ENCODE measurements around the gene PRMT2. TPM values are rescaled to one million over a fixed set of nuclear protein-coding genes. Genes with fewer than 3 reads are reported as not detected.
"Not testable (repeated sequence)": the region's sequence is repeated elsewhere in the genome, so short reads cannot be mapped to it uniquely, and the experiment has no call there.

PRMT2 gene
- polyA plus RNA-seq, 6 donors from 2014 or later, result 101 to 156 (median 115) TPM

DNA sequence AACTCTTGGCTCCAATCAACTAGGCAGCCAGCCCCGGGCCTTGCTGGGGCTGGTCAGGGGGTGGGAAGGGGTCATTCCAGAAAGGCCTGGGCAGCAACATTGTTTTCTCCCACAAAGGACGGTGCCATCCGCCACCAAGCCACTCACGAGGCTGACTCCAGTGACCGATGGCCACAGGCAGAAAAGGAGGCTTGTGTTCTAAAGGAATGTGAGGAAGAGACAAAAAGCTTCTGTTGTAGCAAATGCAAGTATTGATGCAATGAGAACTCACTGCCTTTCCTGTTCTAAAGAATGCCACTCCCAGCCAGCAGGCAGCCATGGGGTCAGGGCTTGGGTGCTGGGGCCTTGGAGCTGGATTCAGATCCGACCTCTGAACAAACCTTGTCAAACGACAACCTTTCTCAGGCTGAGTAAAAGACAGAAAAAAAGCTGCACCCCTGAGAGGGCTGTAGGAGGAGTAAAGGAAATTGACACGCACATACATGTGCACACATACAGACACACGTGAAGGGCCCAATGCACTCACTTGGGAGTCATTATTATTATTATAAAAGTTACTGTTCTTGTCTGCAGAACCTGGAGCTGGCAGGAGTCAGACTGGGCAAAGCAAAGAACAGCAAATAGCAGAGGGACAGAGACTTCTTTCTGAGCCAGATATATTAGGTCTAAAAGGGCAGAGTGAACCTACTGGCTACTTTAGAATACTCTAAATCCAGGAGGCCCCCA lies 13.9 kb upstream of the PRMT2 start:
- Mint-ChIP-seq H3K27me3 (peaks cover 0 to 8% (median 0%) of the 10 kb centered on the region in 3 donors), H3K9me3 (peaks cover 6 to 16% (median 10%) of the 10 kb centered on the region in 7 donors), H3K36me3 (no peaks in the 10 kb centered on the region), H3K4me1 (peaks cover 4 to 20% (median 6%) of the 10 kb centered on the region in 3 donors), H3K4me3 (peak overlapping the region in 4 of 8 donors; percentile 12 to 81 (median 24)), H3K27ac (peak overlapping the region in 5 of 6 donors; percentile 22 to 86 (median 58))
- ATAC-seq (ENCODE audit: low read depth in 2 of 2) (no peak), DNase-seq (no peak)

DNA sequence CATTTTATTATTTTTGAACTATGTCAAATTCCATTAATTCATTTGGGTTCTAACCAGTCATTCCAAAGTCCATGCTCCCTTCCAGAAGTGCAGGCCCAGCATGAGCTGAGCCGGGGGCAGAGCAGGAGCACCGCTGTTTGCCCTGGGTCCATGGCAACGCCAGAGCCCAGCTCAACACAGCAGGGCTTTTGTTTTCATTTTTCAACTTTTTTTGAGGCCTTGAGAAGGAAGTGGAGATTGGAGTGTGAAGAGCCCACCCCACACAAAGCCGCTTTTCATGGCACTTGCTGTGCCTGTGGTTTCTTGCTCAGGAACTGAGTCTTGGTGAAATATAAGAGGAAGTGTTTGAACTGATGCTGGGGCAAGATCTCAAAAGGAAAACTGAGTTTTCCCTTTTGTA lies 13.2 kb upstream of the PRMT2 start:
- peaks cover 0 to 11% (median 5%) of the 10 kb centered on the region in 3 donors for H3K27me3 Mint-ChIP-seq
- H3K4me1 Mint-ChIP-seq, result peaks cover 4 to 20% (median 6%) of the 10 kb centered on the region in 3 donors
- peak; percentile 45 for DNase-seq
- H3K27ac Mint-ChIP-seq, result peak overlapping the region in 4 of 6 donors; percentile 58 to 88 (median 76)
- peaks cover 7 to 20% (median 12%) of the 10 kb centered on the region in 7 donors for H3K9me3 Mint-ChIP-seq
- H3K4me3 Mint-ChIP-seq, result peak overlapping the region in 5 of 8 donors; percentile 20 to 81 (median 44)
- no peaks in the 10 kb centered on the region for H3K36me3 Mint-ChIP-seq
- ATAC-seq (ENCODE audit: low read depth in 2 of 2), result peak; percentile 90 to 94

DNA sequence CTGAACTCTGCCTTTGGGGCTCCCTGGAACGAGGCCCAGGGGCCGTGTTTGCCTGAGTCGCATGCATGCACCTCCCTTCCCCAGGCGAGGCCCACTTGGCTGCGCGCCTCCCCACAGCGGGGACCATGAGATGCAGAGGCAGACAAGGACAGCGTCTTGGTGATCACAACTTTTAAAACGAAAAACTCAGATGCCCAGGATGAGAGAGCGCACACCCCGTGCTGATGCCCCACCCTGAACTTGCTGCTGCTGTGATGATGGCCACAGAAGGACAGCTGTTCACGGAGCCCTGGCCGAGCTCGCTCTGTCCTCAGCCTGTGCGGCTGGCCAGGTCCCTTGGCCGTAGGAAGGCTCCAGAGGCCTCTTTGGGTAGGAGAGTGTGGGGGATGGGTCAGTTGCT lies 11.4 kb upstream of the PRMT2 start:
- Mint-ChIP-seq H3K36me3 (no peaks in the 10 kb centered on the region), H3K27me3 (peaks cover 4 to 20% (median 17%) of the 10 kb centered on the region in 3 donors), H3K9me3 (peaks cover 7 to 22% (median 12%) of the 10 kb centered on the region in 7 donors), H3K4me3 (peak overlapping the region in 1 of 8 donors; percentile 63), H3K4me1 (peaks cover 4 to 20% (median 6%) of the 10 kb centered on the region in 3 donors), H3K27ac (no peak overlapping the region)
- DNase-seq (no peak), ATAC-seq (ENCODE audit: low read depth in 2 of 2) (no peak)

DNA sequence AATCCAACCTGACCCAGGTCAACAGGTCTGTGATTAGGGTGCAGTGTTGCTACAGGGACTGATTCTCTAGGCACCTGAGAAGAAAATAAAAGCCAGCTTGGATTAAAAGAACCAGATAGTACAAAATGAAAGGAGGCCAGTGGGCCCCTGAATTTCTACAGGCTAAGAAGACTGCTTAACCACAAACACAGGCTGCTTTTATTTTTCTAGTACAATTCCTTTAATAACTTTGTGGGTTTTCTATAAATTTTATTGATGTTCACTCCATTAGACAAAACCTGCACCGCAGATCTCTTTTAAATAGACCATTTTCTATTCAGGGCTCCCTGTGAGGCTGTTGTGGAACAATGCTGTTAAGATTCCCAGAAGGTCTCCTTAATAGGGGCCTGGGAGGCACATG lies 9.7 kb upstream of the PRMT2 start:
- peaks cover 4 to 20% (median 6%) of the 10 kb centered on the region in 3 donors for H3K4me1 Mint-ChIP-seq
- H3K27ac Mint-ChIP-seq, result peak overlapping the region in 1 of 6 donors; percentile 27
- H3K4me3 Mint-ChIP-seq, result no peak overlapping the region

DNA sequence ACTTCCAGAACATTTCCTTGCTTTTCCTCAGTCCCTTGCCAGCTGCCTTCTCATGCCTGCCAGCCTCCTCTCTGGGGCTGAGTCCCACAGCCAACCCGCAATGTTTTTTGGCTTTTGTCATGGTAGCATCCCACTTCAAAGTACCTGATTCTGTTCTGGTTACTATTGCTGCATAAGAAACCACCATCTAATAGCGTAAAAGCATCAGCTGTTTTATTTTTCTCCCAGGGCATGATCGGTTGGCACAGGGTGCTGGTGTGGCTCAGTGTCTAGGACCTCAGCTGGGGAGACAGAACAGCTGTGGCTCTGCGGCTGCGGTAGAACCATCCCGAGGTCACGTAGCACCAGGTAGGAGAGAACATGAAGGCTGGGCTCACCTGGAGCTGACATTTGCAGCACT lies 8.9 kb upstream of the PRMT2 start:
- DNase-seq, result no peak
- Mint-ChIP-seq H3K9me3 (peaks cover 7 to 22% (median 12%) of the 10 kb centered on the region in 7 donors), H3K27me3 (peaks cover 14 to 41% (median 25%) of the 10 kb centered on the region in 3 donors), H3K36me3 (no peaks in the 10 kb centered on the region), H3K4me1 (peaks cover 4 to 16% (median 6%) of the 10 kb centered on the region in 3 donors), H3K4me3 (no peak overlapping the region), H3K27ac (no peak overlapping the region)
- ATAC-seq (ENCODE audit: low read depth in 2 of 2), result no peak

More for the DNA sequence above, 9.7 kb upstream of the PRMT2 start:
- Mint-ChIP-seq H3K9me3 (peaks cover 7 to 22% (median 12%) of the 10 kb centered on the region in 7 donors), H3K36me3 (no peaks in the 10 kb centered on the region), H3K27me3 (peaks cover 10 to 33% (median 17%) of the 10 kb centered on the region in 3 donors)
- ATAC-seq (ENCODE audit: low read depth in 2 of 2), result no peak
- no peak for DNase-seq

DNA sequence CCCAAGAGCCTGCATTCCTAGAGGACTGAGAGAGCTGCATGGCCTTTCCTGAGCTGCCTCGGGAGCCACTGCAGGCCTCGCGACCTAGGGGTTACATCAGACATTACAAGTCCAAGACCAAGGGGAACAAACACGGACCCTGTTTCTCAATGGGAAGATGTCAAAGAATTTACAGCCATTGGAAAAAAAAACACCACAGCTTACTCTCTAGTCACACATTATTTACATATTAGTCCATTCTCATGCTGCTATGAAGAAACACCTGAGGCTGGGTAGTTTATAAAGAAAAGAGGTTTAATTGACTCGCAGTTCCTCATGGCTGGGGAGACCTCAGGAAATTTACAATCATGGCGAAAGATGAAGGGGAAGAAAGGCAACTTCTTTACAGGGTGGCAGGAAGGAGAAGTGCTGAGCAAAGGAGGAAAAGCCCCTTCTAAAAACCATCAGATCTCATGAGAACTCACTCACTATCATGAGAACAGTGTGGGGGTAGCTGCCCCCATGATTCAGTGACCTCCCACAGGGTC lies 8.4 kb upstream of the PRMT2 start:
- peaks cover 14 to 43% (median 28%) of the 10 kb centered on the region in 3 donors for H3K27me3 Mint-ChIP-seq
- peak overlapping the region in 1 of 8 donors; percentile 35 for H3K4me3 Mint-ChIP-seq
- peaks cover 4 to 11% (median 6%) of the 10 kb centered on the region in 3 donors for H3K4me1 Mint-ChIP-seq
- H3K36me3 Mint-ChIP-seq, result no peaks in the 10 kb centered on the region
- peak overlapping the region in 2 of 6 donors; percentile 12 to 30 for H3K27ac Mint-ChIP-seq
- no peak for ATAC-seq (ENCODE audit: low read depth in 2 of 2)
- H3K9me3 Mint-ChIP-seq, result peaks cover 7 to 22% (median 12%) of the 10 kb centered on the region in 7 donors
- no peak for DNase-seq

DNA sequence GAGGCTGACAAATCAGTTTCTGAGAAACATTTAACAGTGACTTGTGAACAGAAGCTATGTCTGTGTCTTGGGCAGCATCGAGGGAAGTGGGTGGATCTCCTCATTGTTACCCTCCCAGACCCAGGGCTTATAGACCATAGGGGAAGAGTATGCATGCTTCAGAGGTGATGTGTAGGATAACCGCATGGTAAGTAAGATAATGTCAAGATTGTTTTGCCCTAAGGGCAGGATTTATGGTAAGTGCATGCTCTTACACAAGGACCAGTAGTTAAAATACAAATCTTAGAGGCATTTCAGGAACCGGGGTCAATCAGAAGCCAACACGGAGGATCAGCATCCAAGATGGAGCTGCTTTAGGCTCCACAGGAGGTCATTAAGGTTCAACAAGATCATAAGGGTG lies 7.7 kb upstream of the PRMT2 start:
- Mint-ChIP-seq H3K27ac (no peak overlapping the region), H3K9me3 (peaks cover 7 to 22% (median 12%) of the 10 kb centered on the region in 7 donors)

DNA sequence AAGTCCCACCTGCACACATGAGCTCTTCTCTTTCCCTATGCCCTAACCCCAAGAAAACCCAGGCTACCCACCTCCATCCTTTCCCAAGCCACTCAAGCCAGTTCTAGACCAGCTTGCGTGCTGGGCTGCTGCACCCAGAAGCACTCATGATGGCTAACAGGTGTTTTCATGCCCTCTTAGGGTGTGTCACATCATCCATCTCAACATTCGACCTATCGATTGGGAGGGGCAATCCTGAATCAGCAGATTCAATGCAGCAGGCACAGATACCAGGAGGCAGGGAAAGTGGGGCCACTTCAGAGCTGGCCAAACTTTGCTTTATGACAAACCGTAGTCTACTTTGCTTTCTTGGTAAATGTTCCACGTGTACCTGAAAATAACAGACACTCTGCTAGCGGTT lies 6.6 kb upstream of the PRMT2 start:
- no peak for DNase-seq
- H3K9me3 Mint-ChIP-seq, result peaks cover 7 to 22% (median 12%) of the 10 kb centered on the region in 7 donors
- peak overlapping the region in 2 of 6 donors; percentile 27 to 72 for H3K27ac Mint-ChIP-seq
- ATAC-seq (ENCODE audit: low read depth in 2 of 2), result no peak
- no peaks in the 10 kb centered on the region for H3K4me1 Mint-ChIP-seq
- H3K36me3 Mint-ChIP-seq, result no peaks in the 10 kb centered on the region
- peaks cover 14 to 43% (median 28%) of the 10 kb centered on the region in 3 donors for H3K27me3 Mint-ChIP-seq
- no peak overlapping the region for H3K4me3 Mint-ChIP-seq

More for the DNA sequence above, 7.7 kb upstream of the PRMT2 start:
- DNase-seq (no peak), ATAC-seq (ENCODE audit: low read depth in 2 of 2) (no peak)
- Mint-ChIP-seq H3K4me1 (peaks cover 0 to 4% (median 2%) of the 10 kb centered on the region in 3 donors), H3K4me3 (no peak overlapping the region), H3K27me3 (peaks cover 14 to 43% (median 28%) of the 10 kb centered on the region in 3 donors), H3K36me3 (no peaks in the 10 kb centered on the region)

DNA sequence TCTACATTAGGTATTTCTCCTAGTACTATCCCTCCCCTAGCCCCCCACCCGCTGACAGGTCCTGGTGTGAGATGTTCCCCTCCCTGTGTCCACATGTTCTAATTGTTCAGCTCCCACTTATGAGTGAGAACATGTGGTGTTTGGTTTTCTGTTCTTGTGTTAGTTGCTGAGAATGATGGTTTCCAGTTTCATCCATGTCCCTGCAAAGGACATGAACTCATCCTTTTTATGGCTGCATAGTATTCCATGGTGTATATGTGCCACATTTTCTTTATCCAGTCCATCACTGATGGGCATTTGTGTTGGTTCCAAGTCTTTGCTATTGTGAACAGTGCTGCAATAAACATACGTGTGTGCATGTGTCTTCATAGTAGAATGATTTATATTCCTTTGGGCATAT lies 4.6 kb upstream of the PRMT2 start:
- DNase-seq; H3K36me3 Mint-ChIP-seq; ATAC-seq (ENCODE audit: low read depth in 2 of 2); H3K4me3 Mint-ChIP-seq: not testable (repeated sequence)
- Mint-ChIP-seq H3K9me3 (peaks cover 4 to 14% (median 8%) of the 10 kb centered on the region in 7 donors), H3K27me3 (peaks cover 14 to 43% (median 28%) of the 10 kb centered on the region in 3 donors), H3K27ac (peak overlapping the region in 1 of 6 donors; percentile 47), H3K4me1 (peaks cover 0 to 10% (median 1%) of the 10 kb centered on the region in 3 donors)

DNA sequence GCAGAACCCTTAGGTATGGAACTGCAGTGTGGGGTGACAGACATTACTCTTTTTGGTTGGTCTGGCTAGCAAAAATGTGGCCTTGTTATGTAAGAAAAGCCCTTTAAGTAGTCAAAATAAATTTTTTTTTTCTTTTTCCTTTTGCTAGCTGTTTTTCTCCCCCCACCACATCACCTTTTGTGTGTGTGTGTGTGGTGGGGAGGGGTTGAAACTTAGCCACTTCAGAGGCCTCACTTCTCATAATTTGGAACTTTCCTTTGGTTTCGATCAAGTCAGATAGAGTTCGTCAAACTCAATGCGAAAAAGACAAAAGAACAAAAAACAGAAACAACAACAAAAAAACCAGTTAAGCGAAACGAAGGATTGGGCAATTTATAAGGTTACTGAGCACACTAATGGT lies 1.9 kb upstream of the PRMT2 start:
- ATAC-seq (ENCODE audit: low read depth in 2 of 2) (no peak), DNase-seq (no peak)
- Mint-ChIP-seq H3K4me3 (peak overlapping the region in 5 of 8 donors; percentile 29 to 98 (median 84)), H3K9me3 (no peaks in the 10 kb centered on the region), H3K4me1 (peaks cover 16 to 33% (median 21%) of the 10 kb centered on the region in 3 donors), H3K27me3 (peaks cover 10 to 28% (median 18%) of the 10 kb centered on the region in 3 donors), H3K36me3 (no peaks in the 10 kb centered on the region), H3K27ac (peak overlapping the region in 1 of 6 donors; percentile 20)

DNA sequence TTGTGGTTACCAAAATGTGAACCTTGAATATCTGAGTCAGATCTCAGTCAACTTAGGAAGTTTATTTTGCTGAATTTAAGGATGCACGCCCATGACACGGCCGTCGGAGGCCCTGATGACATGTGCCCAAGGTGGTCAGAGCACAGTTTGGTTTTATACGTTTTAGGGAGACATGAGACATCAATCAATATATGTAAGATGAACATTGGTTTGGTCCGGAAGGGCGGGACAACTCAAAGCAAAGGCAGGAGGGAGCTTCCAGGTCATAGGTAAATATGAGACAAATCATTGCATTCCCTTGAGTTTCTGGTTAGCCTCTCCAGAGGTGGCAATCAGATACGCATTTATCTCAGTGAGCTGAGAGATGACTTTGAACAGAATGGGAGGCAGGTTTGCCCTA lies 1.0 kb upstream of the PRMT2 start:
- H3K36me3 Mint-ChIP-seq, result no peaks in the 10 kb centered on the region
- H3K27ac Mint-ChIP-seq, result peak overlapping the region; percentile 88 to 98 (median 94)
- no peaks in the 10 kb centered on the region for H3K9me3 Mint-ChIP-seq
- no peak for ATAC-seq (ENCODE audit: low read depth in 2 of 2)
- no peak for DNase-seq
- H3K4me1 Mint-ChIP-seq, result peaks cover 16 to 42% (median 27%) of the 10 kb centered on the region in 3 donors
- H3K4me3 Mint-ChIP-seq, result peak overlapping the region; percentile 84 to 98 (median 92)
- peaks cover 10 to 19% (median 18%) of the 10 kb centered on the region in 3 donors for H3K27me3 Mint-ChIP-seq

DNA sequence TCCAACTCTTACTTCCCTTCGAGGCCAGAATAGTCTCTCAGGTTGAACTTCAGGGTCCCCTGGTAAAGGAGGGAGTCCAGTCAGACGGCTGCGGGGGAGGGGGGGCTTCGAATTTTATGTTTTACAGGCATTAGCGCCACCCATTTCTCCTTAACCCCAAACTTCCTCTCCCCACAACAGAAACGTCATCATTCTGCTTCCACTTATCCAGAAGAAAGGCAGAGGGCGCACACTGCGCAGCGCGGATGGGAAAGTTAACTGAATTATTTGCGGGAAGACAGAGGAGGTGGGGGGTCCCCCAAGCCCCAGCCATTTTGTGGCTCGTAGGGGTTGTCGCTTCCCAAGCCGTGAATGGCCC lies 529 bp upstream of the PRMT2 start:
- H3K4me1 Mint-ChIP-seq, result peaks cover 21 to 47% (median 32%) of the 10 kb centered on the region in 3 donors
- H3K27ac Mint-ChIP-seq, result peak overlapping the region; percentile 88 to 98 (median 94)
- peak overlapping the region; percentile 84 to 98 (median 92) for H3K4me3 Mint-ChIP-seq
- H3K27me3 Mint-ChIP-seq, result peaks cover 10 to 18% (median 18%) of the 10 kb centered on the region in 3 donors
- H3K9me3 Mint-ChIP-seq, result no peaks in the 10 kb centered on the region
- no peak for DNase-seq
- peaks cover 0 to 3% of the 10 kb centered on the region in 2 donors for H3K36me3 Mint-ChIP-seq
- ATAC-seq (ENCODE audit: low read depth in 2 of 2), result peak; percentile 34 to 38

DNA sequence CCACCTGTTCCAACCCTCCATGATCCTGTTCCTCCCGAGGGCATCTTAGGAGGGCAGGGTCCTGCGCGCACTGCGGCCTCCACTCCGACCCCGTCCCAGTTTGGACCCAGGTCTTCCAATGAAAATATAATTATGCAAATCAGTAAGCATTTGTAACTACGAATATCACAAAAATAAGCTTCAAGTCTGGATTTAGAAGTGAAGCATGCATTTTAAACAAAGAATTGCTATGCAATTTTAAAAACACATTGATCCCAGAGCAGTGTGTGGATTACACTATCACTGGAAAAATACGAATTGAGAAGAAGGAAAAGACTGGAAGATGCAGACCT lies 673 bp downstream of the PRMT2 start:
- Mint-ChIP-seq H3K4me1 (peaks cover 21 to 53% (median 40%) of the 10 kb centered on the region in 3 donors), H3K36me3 (peaks cover 4 to 11% of the 10 kb centered on the region in 2 donors), H3K27me3 (peaks cover 0 to 7% (median 6%) of the 10 kb centered on the region in 3 donors), H3K4me3 (peak overlapping the region; percentile 84 to 98 (median 92)), H3K27ac (peak overlapping the region; percentile 67 to 98 (median 94)), H3K9me3 (no peaks in the 10 kb centered on the region)
- DNase-seq (no peak), ATAC-seq (ENCODE audit: low read depth in 2 of 2) (no peak)

Measured in naive B cell (primary cell).